ENCODE results near the gene TNFRSF4. TPM values are rescaled to one million over a fixed set of nuclear protein-coding genes. Genes with fewer than 3 reads are reported as not detected.

TNFRSF4 gene
- total RNA-seq, 1 donor from 2014 or later = 0.19 TPM

DNA sequence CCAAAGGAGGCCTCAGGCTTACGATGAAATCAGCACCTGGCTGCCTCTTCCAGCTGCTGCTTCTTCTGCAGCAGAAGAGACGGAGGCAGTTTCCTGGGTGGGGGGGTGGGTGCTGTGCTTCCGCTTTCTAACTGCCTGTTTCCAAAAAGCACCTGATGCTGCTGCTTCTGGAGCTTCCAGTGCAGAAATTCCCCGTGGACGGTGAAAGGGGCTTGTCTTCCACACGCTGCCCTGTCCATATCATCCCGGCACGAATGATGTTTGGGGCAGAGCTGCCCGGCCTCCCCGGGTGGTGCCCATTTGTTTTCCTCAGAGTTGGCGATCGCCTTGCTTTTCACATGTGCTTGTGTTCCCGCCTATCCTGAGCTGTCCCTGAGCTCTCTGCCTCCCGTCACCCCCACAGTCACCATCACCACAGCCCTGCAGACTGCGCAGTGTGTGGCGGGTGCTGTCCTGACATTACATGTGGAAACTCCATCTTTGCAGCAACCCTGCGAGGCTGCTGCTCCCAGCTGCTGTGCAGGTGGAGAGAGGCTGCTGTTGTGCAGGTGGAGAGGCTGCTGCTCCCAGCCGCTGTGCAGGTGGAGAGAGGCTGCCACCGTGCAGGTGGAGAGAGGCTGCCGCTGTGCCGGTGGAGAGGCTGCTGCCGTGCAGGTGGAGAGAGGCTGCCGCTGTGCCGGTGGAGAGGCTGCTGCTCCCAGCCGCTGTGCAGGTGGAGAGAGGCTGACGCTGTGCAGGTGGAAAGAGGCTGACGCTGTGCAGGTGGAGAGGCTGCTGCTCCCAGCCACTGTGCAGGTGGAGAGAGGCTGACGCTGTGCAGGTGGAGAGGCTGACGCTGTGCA, 38.5 kb downstream of the TNFRSF4 start:
- no peak overlapping the region for H3K27ac Mint-ChIP-seq (ENCODE audit: unreplicated experiment)
- TF ChIP-seq, protein P1, sequence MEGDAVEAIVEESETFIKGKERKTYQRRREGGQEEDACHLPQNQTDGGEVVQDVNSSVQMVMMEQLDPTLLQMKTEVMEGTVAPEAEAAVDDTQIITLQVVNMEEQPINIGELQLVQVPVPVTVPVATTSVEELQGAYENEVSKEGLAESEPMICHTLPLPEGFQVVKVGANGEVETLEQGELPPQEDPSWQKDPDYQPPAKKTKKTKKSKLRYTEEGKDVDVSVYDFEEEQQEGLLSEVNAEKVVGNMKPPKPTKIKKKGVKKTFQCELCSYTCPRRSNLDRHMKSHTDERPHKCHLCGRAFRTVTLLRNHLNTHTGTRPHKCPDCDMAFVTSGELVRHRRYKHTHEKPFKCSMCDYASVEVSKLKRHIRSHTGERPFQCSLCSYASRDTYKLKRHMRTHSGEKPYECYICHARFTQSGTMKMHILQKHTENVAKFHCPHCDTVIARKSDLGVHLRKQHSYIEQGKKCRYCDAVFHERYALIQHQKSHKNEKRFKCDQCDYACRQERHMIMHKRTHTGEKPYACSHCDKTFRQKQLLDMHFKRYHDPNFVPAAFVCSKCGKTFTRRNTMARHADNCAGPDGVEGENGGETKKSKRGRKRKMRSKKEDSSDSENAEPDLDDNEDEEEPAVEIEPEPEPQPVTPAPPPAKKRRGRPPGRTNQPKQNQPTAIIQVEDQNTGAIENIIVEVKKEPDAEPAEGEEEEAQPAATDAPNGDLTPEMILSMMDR (IDR thresholded peaks at IDR 0.05) = no peak
- no peak for DNase-seq (ENCODE audit: extremely low spot score, unreplicated experiment)
- H3K27me3 Mint-ChIP-seq (ENCODE audit: unreplicated experiment) = peaks cover 15% of the 10 kb centered on the region
- H3K36me3 Mint-ChIP-seq (ENCODE audit: unreplicated experiment) = no peaks in the 10 kb centered on the region
- no peak overlapping the region for H3K4me3 Mint-ChIP-seq (ENCODE audit: unreplicated experiment)
- H3K4me1 Mint-ChIP-seq (ENCODE audit: unreplicated experiment) = no peaks in the 10 kb centered on the region
- no peaks in the 10 kb centered on the region for H3K9me3 Mint-ChIP-seq (ENCODE audit: unreplicated experiment)

DNA sequence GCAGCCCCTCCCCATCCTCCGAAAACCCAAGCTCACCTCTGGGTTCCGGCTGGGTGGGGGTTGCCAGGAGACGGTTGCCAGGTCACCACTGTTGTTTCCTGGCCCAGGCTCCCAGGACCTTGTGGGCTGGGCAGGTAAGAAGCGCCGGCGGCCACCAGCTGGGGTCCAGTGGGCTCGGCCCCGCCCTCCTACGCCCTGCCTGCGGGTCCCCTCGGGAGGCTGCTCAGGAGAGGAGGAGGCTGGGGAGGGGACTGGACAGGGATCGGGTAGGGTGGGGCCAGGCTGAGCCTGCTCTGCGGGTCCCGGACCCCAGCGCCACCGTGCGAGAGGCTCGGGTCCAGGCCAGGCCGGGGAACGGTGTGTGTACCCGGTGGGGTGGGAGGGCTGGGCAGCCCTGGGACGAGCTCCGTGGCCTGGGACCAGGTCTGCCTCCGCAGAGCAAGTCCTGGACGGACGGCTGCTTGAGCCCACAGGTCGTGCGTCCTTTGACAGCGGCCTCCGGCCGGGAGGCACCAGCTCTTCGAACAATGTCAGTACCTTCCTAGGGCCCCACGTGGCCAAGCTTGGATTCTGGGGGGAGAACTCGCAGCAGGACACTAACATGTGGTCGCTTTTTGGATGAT, 40.0 kb downstream of the TNFRSF4 start, which contains the start of gene TTLL10:
TSS of gene TTLL10 (plus strand) at position 88 of the 623 bp plus-strand sequence. CDS start 5,336 bp downstream, outside the sequence.
- DNase-seq (ENCODE audit: extremely low spot score, unreplicated experiment) = no peak
- no peaks in the 10 kb centered on the region for H3K9me3 Mint-ChIP-seq (ENCODE audit: unreplicated experiment)
- peaks cover 15% of the 10 kb centered on the region for H3K27me3 Mint-ChIP-seq (ENCODE audit: unreplicated experiment)
- H3K4me1 Mint-ChIP-seq (ENCODE audit: unreplicated experiment) = peaks cover 6% of the 10 kb centered on the region
- TF ChIP-seq, protein P1 (IDR thresholded peaks at IDR 0.05) = no peak
- H3K36me3 Mint-ChIP-seq (ENCODE audit: unreplicated experiment) = no peaks in the 10 kb centered on the region
- no peak within 1 kb of the TSS for H3K27ac Mint-ChIP-seq (ENCODE audit: unreplicated experiment)
- H3K4me3 Mint-ChIP-seq (ENCODE audit: unreplicated experiment) = no peak within 1 kb of the TSS

DNA sequence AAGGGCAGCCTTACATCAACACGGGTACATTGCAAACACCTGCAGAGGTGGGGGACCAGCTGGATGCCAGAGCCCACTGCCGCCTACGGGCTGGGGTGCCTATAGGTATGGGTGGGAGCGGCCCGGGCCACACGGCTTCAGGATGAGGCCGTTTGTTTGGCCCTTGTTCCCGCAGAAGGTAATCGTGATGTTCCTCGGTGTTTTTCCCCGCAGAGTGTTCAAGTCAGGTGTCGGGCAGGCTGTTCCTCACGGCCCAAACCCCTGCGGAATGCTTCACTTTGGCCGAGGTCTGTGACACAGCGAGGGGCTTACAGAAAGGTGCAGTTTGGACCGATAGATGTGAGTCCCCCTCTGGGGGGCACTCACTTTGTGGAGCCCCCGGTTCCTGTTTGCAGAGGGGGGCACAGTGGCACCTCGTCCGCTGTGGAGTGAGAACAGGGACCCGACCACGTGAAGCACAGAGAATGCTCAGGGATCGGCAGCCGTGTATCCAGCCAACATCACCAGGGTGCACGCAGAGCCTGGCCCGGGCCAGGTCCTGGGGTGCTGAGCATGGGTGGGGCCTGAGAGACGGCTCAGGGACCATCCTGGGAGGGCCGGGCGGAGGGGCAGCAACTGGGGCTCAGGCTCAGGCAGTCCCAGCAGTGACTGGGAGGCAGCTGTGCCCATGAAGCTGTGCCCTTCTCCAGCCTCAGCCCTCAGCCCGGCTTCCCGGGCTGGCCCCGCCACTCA, 40.7 kb downstream of the TNFRSF4 start:
- Mint-ChIP-seq H3K27me3 (ENCODE audit: unreplicated experiment) (peaks cover 15% of the 10 kb centered on the region), H3K4me3 (ENCODE audit: unreplicated experiment) (no peak overlapping the region), H3K4me1 (ENCODE audit: unreplicated experiment) (peaks cover 6% of the 10 kb centered on the region), H3K9me3 (ENCODE audit: unreplicated experiment) (no peaks in the 10 kb centered on the region), H3K27ac (ENCODE audit: unreplicated experiment) (no peak overlapping the region), H3K36me3 (ENCODE audit: unreplicated experiment) (no peaks in the 10 kb centered on the region)
- TF ChIP-seq, protein P1 (IDR thresholded peaks at IDR 0.05) = no peak
- DNase-seq (ENCODE audit: extremely low spot score, unreplicated experiment) = no peak

DNA sequence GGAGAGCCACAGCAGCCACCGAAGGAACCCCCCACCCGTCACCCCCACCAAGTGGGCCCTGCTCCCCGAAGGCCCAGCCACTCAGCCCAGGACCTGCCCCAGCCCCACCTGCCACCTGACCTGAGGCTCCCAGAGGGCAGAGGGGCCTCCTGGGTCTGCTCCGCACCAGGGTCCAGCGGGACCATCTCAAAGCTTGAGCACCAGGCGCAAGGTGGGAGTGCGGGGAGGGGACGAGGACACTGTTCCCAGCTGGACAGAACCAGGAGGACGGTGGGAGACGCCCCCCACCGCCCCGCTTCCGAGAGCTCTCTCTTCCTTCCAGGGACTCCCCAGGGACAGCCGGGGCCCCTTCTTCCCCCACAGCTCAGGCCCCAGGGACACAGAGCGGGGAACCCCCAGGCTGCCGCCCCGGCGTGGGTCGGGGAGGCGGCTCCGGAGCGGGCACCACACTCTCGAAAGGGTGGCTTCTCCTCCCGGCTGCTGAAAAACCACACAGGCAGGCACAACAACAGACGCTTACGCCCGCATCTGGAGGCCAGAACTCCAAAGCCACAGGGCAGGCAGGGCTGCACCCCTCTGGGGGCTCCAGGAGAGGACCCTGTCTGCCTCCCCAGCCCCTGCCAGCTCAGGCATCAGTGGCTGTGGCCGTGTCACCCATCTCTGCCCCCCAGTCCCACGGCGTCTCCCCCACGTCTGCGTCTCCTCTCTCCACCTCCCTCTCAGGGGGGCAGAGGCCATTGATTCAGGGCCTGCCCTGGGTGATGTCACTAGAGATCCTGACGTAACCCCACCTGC, 42.2 kb downstream of the TNFRSF4 start:
- H3K4me1 Mint-ChIP-seq (ENCODE audit: unreplicated experiment) = peaks cover 6% of the 10 kb centered on the region
- H3K27me3 Mint-ChIP-seq (ENCODE audit: unreplicated experiment) = peaks cover 9% of the 10 kb centered on the region
- no peak for DNase-seq (ENCODE audit: extremely low spot score, unreplicated experiment)
- H3K36me3 Mint-ChIP-seq (ENCODE audit: unreplicated experiment) = no peaks in the 10 kb centered on the region
- H3K4me3 Mint-ChIP-seq (ENCODE audit: unreplicated experiment) = no peak overlapping the region
- no peaks in the 10 kb centered on the region for H3K9me3 Mint-ChIP-seq (ENCODE audit: unreplicated experiment)
- H3K27ac Mint-ChIP-seq (ENCODE audit: unreplicated experiment) = no peak overlapping the region
- TF ChIP-seq, protein P1 (IDR thresholded peaks at IDR 0.05) = no peak

Data from osteocyte (in vitro differentiated cells).